ENCODE results near the gene TRMT6.

The TRMT6 gene

DNA sequence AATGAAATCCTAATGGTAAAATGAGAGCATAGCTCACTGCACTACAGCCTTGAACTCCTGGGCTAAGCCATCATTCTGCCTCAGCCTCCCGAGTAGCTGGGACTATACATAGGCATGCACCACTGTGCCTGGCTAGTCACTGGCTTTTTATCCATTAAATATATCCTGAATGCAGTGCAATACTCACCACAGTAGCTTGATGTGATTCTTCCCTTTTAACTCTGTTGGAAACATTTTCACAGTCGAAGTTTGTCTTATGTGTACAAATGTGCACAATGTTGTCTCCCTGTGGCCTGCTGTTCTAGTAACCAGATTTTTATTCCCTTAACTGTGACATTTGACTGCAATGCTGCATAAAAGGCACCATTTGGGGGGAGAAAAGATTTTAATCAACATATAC lies 56.7 kb downstream of the TRMT6 start:
- Histone ChIP-seq H3K27ac (no peak overlapping the region), H3K79me2 (ENCODE audit: insufficient read depth, low read depth) (no peaks in the 10 kb centered on the region), H3K4me3 (IDR thresholded peaks at IDR 0.05; ENCODE audit: insufficient read depth, low read depth, low read length) (no peak overlapping the region), H3K9ac (no peak overlapping the region), H4K20me1 (ENCODE audit: insufficient read depth) (no peaks in the 10 kb centered on the region), H3K36me3 (ENCODE audit: insufficient read depth) (no peaks in the 10 kb centered on the region), H3K4me2 (no peak overlapping the region), H3K27me3 (ENCODE audit: insufficient read depth, low read depth) (no peaks in the 10 kb centered on the region), H2AFZ (ENCODE audit: low read depth) (no peak overlapping the region), H3K4me1 (ENCODE audit: low read depth, poor library complexity, severe bottlenecking) (no peaks in the 10 kb centered on the region)
- TF ChIP-seq, protein P1, sequence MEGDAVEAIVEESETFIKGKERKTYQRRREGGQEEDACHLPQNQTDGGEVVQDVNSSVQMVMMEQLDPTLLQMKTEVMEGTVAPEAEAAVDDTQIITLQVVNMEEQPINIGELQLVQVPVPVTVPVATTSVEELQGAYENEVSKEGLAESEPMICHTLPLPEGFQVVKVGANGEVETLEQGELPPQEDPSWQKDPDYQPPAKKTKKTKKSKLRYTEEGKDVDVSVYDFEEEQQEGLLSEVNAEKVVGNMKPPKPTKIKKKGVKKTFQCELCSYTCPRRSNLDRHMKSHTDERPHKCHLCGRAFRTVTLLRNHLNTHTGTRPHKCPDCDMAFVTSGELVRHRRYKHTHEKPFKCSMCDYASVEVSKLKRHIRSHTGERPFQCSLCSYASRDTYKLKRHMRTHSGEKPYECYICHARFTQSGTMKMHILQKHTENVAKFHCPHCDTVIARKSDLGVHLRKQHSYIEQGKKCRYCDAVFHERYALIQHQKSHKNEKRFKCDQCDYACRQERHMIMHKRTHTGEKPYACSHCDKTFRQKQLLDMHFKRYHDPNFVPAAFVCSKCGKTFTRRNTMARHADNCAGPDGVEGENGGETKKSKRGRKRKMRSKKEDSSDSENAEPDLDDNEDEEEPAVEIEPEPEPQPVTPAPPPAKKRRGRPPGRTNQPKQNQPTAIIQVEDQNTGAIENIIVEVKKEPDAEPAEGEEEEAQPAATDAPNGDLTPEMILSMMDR (conservative IDR thresholded peaks at IDR 0.05; ENCODE audit: low read depth, low read length) = no peak

DNA sequence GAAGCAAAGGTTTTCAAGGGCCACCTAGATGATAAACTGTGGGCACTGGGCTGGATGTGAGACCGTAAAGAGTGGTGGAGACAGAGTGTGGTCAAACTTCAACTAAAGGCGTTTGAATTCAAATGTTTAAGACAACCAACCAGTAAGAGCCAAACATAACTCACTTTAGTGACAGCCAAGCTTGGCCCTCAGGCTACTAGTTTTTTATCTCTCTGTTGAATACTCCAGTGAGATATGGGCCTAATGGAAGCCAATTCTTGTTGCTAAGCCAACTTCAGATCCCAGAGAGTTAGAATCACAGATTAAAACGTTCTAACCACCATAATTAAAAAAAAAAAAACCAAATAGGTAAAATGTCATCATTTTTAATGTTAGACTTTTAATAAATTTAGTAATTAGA lies 57.3 kb downstream of the TRMT6 start:
- Histone ChIP-seq H4K20me1 (ENCODE audit: insufficient read depth) (no peaks in the 10 kb centered on the region), H3K79me2 (ENCODE audit: insufficient read depth, low read depth) (no peaks in the 10 kb centered on the region), H3K36me3 (ENCODE audit: insufficient read depth) (no peaks in the 10 kb centered on the region), H3K4me3 (IDR thresholded peaks at IDR 0.05; ENCODE audit: insufficient read depth, low read depth, low read length) (no peak overlapping the region), H3K27ac (no peak overlapping the region), H3K27me3 (ENCODE audit: insufficient read depth, low read depth) (no peaks in the 10 kb centered on the region), H3K4me2 (no peak overlapping the region), H3K4me1 (ENCODE audit: low read depth, poor library complexity, severe bottlenecking) (no peaks in the 10 kb centered on the region), H3K9ac (no peak overlapping the region), H2AFZ (ENCODE audit: low read depth) (no peak overlapping the region)
- TF ChIP-seq, protein P1 (conservative IDR thresholded peaks at IDR 0.05; ENCODE audit: low read depth, low read length) = no peak

DNA sequence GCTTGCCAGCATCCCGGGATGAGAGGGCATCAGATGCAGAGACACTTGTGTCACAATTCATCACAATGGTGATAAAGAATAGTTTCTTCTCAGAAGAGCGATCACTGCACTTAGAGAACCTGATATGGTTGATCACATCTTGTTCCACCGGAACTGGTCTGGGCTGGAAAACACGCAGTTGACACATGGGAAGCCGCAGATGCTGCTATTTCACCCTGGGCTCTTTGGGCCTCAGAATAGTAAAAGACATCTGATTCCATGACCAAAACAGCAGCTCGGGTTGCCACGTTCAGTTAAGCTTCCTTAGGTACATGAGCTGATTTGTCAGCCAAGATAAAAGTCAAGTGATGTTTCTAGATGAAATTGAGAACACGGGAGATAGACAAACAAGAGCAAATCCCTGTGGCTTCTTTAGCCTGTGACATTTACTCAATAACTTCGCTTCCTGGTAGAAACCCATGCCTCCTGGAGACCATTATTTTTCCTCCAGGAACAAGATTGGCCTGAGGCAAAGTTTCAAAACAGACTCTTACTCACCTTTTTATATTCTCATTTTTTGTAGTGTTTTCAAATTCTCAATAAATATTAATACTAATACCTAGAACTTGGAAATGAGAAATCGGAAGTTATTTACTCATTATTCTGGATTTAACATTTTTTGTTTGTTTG lies 59.4 kb downstream of the TRMT6 start:
- Histone ChIP-seq H3K27ac (no peak overlapping the region), H3K4me3 (IDR thresholded peaks at IDR 0.05; ENCODE audit: insufficient read depth, low read depth, low read length) (no peak overlapping the region), H3K4me2 (no peak overlapping the region), H3K4me1 (ENCODE audit: low read depth, poor library complexity, severe bottlenecking) (no peaks in the 10 kb centered on the region), H3K36me3 (ENCODE audit: insufficient read depth) (no peaks in the 10 kb centered on the region), H3K27me3 (ENCODE audit: insufficient read depth, low read depth) (no peaks in the 10 kb centered on the region), H2AFZ (ENCODE audit: low read depth) (no peak overlapping the region), H4K20me1 (ENCODE audit: insufficient read depth) (no peaks in the 10 kb centered on the region), H3K79me2 (ENCODE audit: insufficient read depth, low read depth) (no peaks in the 10 kb centered on the region), H3K9ac (no peak overlapping the region)
- TF ChIP-seq, protein P1 (conservative IDR thresholded peaks at IDR 0.05; ENCODE audit: low read depth, low read length) = no peak

DNA sequence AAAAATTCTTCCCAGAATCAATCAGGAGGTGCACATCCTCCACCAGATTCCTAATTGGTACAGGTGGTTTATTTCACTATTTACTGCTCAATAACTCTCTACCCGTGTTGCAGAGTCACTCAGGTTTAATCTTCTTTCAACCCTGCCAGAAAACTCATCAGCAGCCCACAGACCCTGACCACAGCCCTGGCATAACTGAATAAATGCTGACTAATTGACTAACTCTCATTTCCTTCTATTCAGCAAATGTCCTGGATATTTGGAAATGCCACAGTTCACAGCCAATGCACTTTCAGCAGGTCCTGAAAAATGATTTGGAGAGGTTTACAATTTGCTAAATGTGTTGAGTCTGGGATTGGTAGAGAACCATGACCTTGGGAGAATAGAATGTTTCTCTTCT lies 62.3 kb downstream of the TRMT6 start:
- Histone ChIP-seq H3K27ac (no peak overlapping the region), H3K27me3 (ENCODE audit: insufficient read depth, low read depth) (no peaks in the 10 kb centered on the region), H2AFZ (ENCODE audit: low read depth) (no peak overlapping the region), H3K4me3 (IDR thresholded peaks at IDR 0.05; ENCODE audit: insufficient read depth, low read depth, low read length) (no peak overlapping the region), H4K20me1 (ENCODE audit: insufficient read depth) (no peaks in the 10 kb centered on the region), H3K4me1 (ENCODE audit: low read depth, poor library complexity, severe bottlenecking) (no peaks in the 10 kb centered on the region), H3K4me2 (no peak overlapping the region), H3K36me3 (ENCODE audit: insufficient read depth) (no peaks in the 10 kb centered on the region), H3K9ac (no peak overlapping the region), H3K79me2 (ENCODE audit: insufficient read depth, low read depth) (no peaks in the 10 kb centered on the region)
- TF ChIP-seq, protein P1 (conservative IDR thresholded peaks at IDR 0.05; ENCODE audit: low read depth, low read length) = no peak

All from KMS-11 (cell line).